NCI-H2196 (cell line): ENCODE measurements around the gene ZNF613.
"Not testable (repeated sequence)": the region's sequence is repeated elsewhere in the genome, so short reads cannot be mapped to it uniquely, and the experiment has no call there.

ENCODE experiments used
- DNase-seq: peaks from one replicate; lab custom pipeline; 2025; ENCODE audit not compliant: unreplicated experiment; lab: John Stamatoyannopoulos, UW

The ZNF613 gene

DNA sequence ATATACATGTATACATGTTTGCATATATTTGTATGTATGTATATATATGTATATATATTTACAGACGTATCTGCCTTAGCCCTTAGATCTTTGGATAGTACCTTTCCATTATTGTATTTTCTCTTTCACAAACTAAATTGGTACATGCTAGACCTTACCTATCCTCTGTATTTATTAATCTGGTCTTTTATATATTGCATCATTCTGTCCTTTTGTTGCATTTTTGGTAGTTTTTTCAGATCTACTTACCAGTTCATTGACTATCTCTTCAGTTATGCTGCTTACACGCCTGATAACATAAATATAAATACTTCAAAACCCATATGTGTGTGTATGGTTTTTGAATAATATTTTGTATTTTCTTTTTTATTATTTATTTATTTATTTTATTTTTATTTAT, 11.7 kb downstream of the ZNF613 start:
- no peak for DNase-seq

DNA sequence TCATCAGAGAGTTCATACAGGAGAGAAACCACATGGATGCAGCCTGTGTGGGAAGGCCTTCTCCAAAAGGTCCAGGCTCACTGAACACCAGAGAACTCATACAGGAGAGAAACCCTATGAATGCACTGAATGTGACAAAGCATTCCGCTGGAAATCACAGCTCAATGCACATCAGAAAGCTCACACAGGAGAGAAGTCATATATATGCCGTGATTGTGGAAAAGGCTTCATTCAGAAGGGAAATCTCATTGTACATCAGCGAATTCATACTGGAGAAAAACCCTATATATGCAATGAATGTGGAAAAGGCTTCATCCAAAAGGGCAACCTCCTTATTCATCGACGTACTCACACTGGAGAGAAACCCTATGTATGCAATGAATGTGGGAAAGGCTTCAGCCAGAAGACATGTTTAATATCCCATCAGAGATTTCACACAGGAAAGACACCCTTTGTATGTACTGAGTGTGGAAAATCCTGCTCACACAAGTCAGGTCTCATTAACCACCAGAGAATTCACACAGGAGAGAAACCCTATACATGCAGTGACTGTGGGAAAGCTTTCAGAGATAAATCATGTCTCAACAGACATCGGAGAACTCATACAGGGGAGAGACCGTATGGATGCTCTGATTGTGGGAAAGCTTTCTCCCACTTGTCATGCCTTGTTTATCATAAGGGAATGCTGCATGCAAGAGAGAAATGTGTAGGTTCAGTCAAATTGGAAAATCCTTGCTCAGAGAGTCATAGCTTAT, 17.7 kb downstream of the ZNF613 start:
- no peak for DNase-seq

DNA sequence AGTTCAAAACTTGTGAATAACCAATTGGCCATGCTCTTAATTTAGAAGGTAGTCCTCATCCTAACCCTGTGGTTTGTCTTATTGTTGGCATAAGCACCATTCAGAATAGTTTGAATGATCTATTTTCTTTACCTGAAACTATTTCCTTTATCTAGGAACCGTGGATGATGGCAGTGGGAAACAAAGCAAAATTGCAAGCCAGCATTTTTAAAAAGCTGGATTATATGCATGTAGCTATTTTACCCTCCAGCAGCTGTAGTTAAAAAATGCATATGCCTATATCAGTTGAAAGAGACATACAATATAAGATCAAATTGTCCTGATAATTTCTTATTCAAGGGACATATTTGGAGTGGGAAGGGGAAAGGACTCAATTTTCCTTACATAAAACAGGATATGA, 19.3 kb downstream of the ZNF613 start:
- no peak for DNase-seq

DNA sequence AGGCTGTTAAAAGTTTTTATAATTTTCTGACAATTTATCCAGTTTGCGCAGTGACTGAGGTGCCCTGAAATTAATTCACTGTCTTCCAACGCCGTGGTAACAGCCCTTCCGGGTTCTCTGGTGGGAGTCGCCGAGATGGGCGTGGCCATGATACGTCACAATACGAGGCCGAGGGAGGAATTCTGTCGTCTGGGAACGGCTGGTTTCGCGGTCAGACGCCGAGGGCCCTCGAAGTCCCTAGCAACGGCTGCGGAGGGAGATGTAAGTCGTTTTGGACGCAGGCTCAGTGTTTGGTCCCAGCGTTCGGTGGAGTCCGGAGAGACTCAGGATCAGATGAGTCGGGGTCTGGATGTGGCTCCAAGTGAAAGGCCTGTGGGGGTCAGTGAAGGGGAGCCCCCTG, 21.7 kb downstream of the ZNF613 start:
- no peak for DNase-seq

DNA sequence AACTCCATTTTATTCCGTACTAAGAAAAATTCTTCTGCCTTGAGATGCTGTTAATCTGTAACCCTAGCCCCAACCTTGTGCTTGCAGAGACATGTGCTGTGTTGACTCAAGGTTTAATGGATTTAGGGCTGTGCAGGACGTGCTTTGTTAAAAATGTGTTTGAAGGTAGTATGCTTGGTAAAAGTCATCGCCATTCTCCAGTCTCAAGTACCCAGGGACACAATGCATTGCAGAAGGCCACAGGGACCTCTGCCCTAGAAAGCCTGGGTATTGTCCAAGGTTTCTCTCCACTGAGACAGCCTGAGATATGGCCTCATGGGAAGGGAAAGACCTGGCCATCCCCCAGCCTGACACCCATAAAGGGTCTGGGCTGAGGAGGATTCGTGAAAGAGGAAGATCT, 30.6 kb downstream of the ZNF613 start:
- DNase-seq: not testable (repeated sequence)

DNA sequence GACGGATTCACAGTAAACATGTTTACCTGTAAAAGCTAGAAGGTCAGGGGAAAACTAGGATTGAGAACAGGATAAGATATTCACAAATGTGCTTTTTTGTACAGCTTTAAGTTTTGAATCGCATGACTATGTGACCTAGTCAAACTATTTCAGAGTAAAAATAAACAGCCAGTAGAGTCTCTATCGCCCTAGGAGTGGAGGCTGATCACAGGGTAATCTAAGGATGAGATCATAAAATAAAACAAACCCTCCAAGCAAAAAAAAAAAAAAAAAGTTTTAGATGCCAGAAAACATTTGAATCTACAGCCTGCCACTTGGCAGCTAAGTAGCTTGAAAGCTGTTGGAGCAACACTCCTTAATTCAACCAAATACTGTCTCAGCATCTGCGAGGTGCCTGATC, 32.5 kb downstream of the ZNF613 start:
- no peak for DNase-seq

DNA sequence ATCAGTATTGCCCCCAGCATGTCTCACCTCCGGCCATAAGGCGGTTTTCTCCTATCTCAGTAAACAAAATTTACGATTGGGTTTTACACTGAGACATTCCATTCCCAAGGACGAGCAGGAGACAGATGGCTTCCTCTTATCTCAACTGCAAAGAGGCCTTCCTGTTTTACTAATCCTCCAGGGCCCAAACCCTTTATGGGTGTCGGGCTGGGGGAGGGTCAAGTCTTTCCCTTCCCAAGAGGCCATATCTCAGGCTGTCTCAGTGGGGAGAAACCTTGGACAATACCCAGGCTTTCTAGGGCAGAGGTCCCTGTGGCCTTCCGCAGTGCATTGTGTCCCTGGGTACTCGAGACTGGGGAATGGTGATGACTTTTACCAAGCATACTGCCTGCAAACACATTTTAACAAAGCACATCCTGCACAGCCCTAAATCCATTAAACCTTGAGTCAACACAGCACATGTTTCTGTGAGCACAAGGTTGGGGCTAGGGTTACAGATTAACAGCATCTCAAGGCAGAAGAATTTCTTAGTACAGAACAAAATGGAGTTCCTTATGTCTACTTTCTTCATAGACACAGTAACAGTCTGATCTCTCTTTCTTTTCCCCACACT, 33.5 kb downstream of the ZNF613 start:
- DNase-seq: not testable (repeated sequence)

DNA sequence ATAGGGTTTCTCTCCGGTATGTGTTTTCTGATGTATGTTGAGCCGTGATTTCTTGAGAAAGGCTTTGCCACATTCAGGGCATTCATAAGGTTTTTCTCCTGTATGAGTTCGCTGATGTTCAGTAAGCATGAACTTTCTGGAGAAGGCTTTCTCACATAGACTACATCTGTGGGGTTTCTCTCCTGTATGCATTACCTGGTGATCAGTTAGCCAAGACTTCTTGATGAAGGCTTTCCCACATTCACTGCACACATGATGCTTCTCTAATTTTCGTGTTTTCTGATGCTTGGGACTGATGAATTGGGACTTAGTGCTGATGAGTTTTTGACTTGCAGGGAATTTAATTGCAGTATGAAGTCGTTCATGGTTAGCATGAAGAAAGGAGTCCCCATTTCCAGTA, 38.3 kb downstream of the ZNF613 start:
- DNase-seq: no peak

DNA sequence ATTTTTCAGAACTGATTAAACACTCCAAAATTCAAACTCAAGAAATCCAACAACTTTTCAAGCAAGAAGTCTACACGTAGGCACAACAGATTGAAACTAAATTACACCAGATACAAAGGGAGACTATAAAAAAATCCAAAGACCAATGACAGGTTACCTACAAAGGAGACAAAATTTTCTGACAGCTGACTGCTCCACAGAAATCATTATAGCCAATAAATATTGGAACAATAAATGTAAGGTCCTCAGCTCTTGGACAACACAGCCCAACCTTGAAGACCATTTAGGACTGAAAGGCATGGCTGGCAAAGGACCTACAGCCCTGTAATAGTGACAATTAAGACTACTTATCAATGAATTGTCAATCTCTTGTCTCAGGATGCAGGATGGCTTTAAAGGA, 43.4 kb downstream of the ZNF613 start:
- no peak for DNase-seq

DNA sequence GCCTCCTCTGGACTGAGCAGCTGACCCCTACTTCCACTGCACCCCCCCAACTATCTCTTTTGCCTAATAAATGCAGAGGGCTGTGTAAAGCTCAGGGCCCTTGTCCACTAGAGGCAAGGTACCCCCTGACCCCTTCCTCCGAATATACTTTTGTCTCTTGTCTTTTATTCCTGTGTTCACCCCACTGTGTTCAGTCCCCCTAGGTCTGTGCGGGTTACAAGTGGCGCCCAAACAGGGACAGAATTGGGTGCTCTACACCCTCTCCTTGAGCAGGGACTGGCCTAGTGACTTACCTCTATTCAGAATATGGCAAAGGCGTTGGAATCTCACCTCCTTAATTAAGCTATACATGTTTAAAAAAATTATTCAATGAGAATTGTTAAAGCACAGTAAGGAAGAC, 44.4 kb downstream of the ZNF613 start:
- DNase-seq: no peak

DNA sequence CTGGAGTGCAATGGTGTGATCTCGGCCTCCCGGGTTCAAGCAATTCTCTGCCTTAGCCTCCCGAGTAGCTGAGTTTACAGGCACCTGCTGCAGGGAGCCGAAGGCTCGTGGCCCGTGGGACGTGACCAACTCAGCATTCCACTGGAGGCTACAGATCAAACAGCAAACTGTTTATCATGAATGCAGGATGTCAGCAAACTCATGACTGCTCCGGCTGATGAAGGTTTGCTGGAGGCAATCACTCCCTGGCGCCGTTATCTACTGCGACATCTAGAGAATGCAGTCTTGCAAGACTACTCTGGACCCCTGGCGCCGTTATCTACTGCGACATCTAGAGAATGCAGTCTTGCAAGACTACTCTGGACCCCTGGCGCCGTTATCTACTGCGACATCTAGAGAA, 48.5 kb downstream of the ZNF613 start:
- DNase-seq: not testable (repeated sequence)

DNA sequence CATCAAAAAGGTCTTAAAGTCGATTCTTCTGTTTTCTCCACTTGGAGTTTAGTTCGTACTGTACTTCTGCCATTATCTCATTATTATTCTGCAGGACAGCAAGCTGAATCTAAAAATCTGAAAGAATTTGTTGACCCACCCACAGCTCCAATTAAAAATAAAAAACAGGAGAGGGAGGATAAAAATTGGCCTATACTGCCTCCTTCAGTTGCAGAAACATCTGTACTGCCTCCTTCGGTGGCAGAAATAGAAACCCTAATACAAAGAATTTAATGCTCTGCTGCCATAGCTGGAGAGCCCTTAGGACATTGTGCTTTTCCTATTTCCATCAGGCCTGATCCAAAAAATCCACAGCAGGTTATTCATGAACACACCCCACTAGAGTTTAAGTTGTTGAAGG, 49.6 kb downstream of the ZNF613 start:
- no peak for DNase-seq

DNA sequence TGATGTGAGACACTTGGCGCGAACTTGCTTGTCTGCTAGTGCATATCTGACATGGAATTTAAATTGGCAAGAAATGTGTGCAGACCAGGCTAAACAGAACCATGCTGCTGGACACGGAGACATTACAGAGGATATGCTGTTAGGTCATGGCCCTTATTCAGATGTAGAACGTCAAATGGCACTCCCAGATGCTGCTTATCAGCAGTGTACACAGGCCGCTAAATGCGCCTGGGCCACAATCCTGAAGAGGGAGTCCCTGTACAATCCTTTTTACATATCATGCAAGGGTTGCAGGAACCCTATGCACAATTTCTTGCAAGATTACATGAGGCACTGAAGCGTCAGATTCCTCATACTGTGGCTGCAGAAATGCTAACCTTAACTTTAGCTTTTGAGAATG, 50.1 kb downstream of the ZNF613 start:
- DNase-seq: no peak

DNA sequence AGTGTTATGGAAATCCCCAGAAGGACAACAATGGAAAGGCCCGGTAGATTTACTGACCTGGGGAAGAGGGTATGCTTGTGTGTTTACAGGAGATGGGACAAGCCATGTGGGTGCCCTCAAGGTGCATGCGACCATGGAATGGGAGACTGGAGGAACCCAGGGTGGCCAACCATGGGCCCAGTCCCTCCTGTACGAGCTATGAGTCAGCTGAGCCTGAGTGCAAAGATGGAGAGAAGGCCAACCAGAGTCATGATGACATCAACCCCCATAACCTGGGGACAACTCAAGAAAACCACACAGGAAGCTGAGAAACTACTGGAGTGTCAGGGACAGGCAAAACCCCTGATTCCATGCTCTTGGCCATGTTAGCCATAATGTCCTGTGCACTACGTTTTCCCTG, 51.6 kb downstream of the ZNF613 start:
- DNase-seq: no peak

DNA sequence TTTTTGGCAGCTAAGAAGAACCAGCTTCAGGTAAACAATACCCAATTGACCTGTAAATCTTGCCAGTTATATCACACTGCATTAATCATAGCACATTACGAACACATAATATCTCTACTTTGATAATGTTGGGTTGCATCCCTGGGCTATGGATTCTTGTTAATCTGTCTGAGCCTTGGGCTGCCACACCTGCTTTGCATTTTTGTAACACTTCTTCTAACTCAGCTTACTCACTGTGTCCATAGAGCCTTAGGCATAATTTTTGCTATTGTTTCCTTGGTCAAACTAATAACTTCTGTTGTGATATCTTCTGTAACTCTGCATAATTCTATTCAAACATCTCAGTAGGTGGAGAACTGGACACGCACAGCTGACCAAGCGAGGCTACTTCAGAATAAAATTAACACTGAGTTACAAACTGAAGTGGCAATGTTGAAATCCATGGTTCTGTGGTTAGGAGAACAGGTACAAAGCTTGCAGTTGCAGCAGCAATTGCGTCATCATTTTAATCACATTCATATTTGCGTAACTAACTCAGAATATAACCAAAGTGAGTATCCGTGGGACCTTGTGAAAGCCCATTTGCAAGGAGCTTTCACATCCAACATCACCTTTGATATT, 53.0 kb downstream of the ZNF613 start:
- DNase-seq: no peak

DNA sequence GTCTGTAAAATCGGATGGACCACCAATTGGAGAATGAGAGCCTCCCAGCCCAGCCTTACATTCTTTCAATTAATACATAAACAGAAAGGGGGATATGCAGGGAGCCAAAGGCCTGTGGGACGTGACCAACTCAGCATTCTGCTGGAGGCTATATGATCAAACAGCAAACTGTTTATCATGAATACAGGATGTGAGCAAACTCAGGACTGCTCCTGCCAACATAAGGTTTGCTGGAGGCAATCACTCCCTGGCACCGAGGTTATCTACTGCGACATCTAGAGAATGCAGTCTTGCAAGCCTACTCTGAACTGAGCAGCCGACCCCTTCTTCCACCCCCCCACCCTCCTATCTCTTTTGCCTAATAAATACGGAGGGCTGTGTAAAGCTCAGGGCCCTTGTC, 53.7 kb downstream of the ZNF613 start:
- not testable (repeated sequence) for DNase-seq

DNA sequence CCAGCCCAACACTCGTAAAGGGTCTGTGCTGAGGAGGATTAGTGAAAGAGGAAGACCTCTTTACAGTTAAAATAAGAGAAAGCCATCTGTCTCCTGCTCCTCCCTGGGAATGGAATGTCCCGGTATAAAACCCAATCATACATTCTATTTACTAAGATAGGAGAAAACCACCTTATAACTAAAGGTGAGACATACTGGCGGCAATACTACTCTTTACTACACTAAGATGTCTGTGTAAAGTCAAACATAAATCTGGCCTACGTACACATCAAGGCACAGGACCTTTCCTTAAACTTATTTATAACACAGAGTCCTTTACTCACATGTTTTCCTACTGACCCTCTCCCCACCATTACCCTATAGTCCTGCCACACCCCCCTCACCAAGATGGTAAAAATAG, 56.1 kb downstream of the ZNF613 start:
- DNase-seq: no peak

DNA sequence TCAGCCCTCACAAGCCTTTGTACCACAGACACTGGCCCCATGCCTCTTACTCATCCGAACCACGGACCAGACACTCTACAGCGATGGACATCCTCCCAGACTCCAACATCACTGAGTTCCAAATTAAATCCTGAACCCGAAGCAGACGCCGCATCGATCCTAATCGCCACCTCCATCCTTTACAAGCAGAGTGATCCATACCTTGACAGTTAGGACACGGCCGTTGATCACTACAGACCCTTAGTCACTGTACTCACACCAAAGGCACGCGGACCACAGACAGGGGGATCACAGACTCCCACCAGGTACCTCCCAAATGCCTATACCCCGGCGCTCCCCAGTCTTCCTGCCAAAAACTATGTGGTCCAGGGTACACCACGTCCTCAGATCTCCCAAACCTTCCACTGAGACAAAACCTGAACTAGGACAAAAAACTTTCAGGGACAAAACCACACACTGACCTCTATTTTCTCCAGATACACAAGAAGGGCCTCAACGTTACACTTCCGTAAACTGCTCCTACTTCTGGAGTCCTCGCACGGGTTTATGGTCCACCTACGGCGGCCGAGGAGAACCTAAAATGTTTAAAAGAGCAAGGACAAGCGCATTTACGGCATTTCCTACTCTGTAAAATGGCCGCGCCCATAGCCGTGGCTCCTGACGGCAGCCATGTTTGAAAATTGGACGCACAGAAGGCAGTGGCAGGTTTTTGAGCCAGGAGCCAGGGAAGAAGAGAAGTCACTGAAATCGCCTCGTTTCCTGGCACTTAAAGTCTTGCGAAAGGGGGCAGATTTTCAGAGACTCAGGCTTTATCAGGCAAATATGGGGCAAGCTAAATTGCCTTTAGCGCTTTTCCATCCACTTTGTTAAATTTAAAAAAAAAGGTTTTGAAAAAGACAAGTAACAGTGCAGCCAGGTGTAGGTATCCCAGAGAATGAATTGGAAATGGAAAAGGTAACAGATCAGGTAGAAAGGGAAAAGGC, 59.3 kb downstream of the ZNF613 start, which contains the start of gene ZNF350:
TSS of gene ZNF350 (minus strand) at position 532 of the 983 bp plus-strand sequence. CDS start 12,480 bp downstream, outside the sequence.
- DNase-seq: peak; percentile 88

DNA sequence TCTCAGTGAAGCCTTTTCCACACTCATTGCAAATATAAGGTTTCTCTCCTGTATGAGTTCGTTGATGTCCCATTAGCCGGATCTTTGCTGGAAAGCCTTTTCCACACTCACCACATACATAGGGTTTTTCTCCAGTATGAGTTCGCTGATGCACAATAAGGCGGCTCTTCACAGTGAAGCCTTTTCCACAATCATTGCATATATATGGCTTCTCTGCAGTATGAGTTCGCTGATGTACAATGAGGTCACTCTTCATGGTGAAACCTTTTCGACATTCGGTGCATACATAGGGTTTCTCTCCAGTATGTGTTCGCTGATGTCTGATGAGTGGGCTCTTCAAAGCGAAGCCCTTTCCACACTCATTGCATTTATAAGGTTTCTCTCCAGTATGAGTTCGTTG, 66.2 kb downstream of the ZNF613 start:
- DNase-seq: no peak

DNA sequence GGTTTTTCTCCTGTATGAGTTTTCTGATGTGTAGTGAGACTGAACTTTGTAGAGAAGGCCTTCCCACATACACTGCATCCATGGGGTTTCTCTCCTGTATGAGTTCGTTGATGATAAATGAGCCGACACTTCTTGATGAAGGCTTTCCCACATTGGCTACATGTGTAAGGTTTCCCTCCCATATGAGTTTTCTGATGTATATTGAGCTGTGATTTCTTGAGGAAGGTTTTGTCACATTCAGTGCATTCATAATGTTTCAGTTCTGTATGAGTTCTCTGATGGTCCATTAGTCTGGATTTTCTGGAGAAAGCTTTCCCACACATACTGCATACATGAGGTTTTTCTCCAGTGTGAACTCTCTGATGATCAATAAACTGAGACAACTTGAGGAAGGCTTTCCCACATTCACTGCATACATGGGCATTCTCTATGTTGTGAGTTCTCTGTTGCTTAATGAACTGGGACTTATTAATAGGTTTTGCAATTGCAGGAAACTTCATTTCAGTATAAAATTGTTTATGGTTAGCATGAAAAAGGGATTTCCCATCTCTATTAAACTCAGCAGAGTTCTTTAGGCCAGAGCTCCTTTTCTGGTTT, 66.9 kb downstream of the ZNF613 start:
- DNase-seq: no peak
